HepG2 (cell line): ENCODE measurements around the gene TOB1. TPM values are rescaled to one million over a fixed set of nuclear protein-coding genes. Genes with fewer than 3 reads are reported as not detected.
A peak's percentile ranks its signal among the peaks of the same experiment; 100 is the strongest.

Experiments used
- BRF2 ChIP-seq: sonication (generic); formaldehyde crosslinking; IDR thresholded peaks from 2 replicates; pipeline ENCODE4 v1.8.1; 2022; ENCODE audit warnings: mild to moderate bottlenecking, missing genetic modification reagents
- CSRNP1 ChIP-seq: sonication (generic); formaldehyde crosslinking; IDR thresholded peaks from 2 replicates; pipeline ENCODE4 v1.8.1; 2023; ENCODE audit warnings: mild to moderate bottlenecking, missing genetic modification reagents
- CSRNP2 ChIP-seq: sonication (generic); formaldehyde crosslinking; conservative IDR thresholded peaks from 2 replicates; pipeline ENCODE4 v1.8.0; 2022; ENCODE audit warnings: low read depth, missing genetic modification reagents
- GABPB1 ChIP-seq: IDR thresholded peaks from 2 replicates; pipeline ENCODE4 v1.6.1; 2016; ENCODE audit warnings: mild to moderate bottlenecking, missing genetic modification reagents, moderate library complexity, missing compliant biosample characterization
- MLX ChIP-seq: IDR thresholded peaks from 2 replicates; pipeline ENCODE4 v1.6.1; 2016
- ZBTB20 ChIP-seq: sonication (generic); formaldehyde crosslinking; IDR thresholded peaks from 2 replicates; pipeline ENCODE4 v1.8.1; 2023; ENCODE audit warnings: missing genetic modification reagents, low read depth, mild to moderate bottlenecking, borderline replicate concordance
- ZBTB21 ChIP-seq: sonication (generic); formaldehyde crosslinking; IDR thresholded peaks from 2 replicates; pipeline ENCODE4 v1.4.0; 2020; ENCODE audit warnings: missing genetic modification reagents
- ZFP62 ChIP-seq: sonication (generic); formaldehyde crosslinking; IDR thresholded peaks from 2 replicates; pipeline ENCODE4 v1.4.0; 2020; ENCODE audit warnings: missing genetic modification reagents
- ZNF101 ChIP-seq: sonication (generic); formaldehyde crosslinking; IDR thresholded peaks from 2 replicates; pipeline ENCODE4 v1.4.0; 2020; ENCODE audit warnings: mild to moderate bottlenecking, low read depth, missing genetic modification reagents, borderline replicate concordance
- ZNF83 ChIP-seq: sonication (generic); formaldehyde crosslinking; IDR thresholded peaks from 2 replicates; pipeline ENCODE4 v1.4.0; 2020; ENCODE audit warnings: missing genetic modification reagents, mild to moderate bottlenecking, borderline replicate concordance
- polyA plus RNA-seq, 8 experiments: library from polyadenylated mRNA; depleted of rRNA in 3 of 8; stranded (reverse) in 7 of 8; unstranded in 1 of 8; fragments of >200 nt; fragmentation: Illumina TruSeq in 4 of 8; extraction: Trizol in 4 of 8; gene quantifications; 2 replicates each; pipeline versions ENCODE4 v1.2.1 to v1.2.3, GENCODE V29; 2011 to 2016; ENCODE audit warnings: low read depth in 4 of 8, missing spikeins in 1 of 8, mixed read lengths in 1 of 8; ENCODE audit not compliant: insufficient read depth in 1 of 8
- total RNA-seq, 5 experiments: library from RNA; depleted of rRNA; stranded (reverse); fragments of >200 nt; fragmentation: Illumina TruSeq; extraction: Trizol; gene quantifications; 2 replicates each; pipeline ENCODE4 v1.2.3, GENCODE V29; 2016; ENCODE audit warnings: low read depth in 1 of 5
- TF ChIP-seq, protein P1 (sequence below): sonication (generic); formaldehyde crosslinking; IDR thresholded peaks from 2 replicates; pipeline ENCODE4 v1.5.1; 2020; ENCODE audit warnings: missing genetic modification reagents, mild to moderate bottlenecking, borderline replicate concordance
- TF ChIP-seq, protein P2 (sequence below): sonication (generic); formaldehyde crosslinking; IDR thresholded peaks from 2 replicates; pipeline ENCODE4 v1.4.0; 2020; ENCODE audit warnings: missing genetic modification reagents, borderline replicate concordance

Gene TOB1
- total and polyA plus RNA-seq, 2 of the 13 experiments (the other 11 are each of a cell fraction or from before 2014, with no cell fraction given): 21.9 to 57.7 TPM

GRCh38 chr17:50909765-50910605 is 43.8 kb upstream of the TOB1 start (continued):
- TF ChIP-seq CSRNP2: no peak
- TF ChIP-seq CSRNP1 (CRISPR knock-in tag): 0 out of 2 replicates have a peak, but pooled peaks have one; percentile 21
- TF ChIP-seq ZBTB20 (CRISPR knock-in tag): peak; percentile 80; the same call in 1 of the 2 replicates
- 0 out of 2 replicates have a peak, but pooled peaks have one; percentile 77 for TF ChIP-seq ZNF101 (CRISPR knock-in tag)
- TF ChIP-seq, protein P1, sequence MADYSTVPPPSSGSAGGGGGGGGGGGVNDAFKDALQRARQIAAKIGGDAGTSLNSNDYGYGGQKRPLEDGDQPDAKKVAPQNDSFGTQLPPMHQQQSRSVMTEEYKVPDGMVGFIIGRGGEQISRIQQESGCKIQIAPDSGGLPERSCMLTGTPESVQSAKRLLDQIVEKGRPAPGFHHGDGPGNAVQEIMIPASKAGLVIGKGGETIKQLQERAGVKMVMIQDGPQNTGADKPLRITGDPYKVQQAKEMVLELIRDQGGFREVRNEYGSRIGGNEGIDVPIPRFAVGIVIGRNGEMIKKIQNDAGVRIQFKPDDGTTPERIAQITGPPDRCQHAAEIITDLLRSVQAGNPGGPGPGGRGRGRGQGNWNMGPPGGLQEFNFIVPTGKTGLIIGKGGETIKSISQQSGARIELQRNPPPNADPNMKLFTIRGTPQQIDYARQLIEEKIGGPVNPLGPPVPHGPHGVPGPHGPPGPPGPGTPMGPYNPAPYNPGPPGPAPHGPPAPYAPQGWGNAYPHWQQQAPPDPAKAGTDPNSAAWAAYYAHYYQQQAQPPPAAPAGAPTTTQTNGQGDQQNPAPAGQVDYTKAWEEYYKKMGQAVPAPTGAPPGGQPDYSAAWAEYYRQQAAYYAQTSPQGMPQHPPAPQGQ (CRISPR knock-in tag): no peak; the same call in 1 of the 2 replicates
- peak; percentile 99 for TF ChIP-seq MLX (CRISPR knock-in tag)
- TF ChIP-seq, protein P2, sequence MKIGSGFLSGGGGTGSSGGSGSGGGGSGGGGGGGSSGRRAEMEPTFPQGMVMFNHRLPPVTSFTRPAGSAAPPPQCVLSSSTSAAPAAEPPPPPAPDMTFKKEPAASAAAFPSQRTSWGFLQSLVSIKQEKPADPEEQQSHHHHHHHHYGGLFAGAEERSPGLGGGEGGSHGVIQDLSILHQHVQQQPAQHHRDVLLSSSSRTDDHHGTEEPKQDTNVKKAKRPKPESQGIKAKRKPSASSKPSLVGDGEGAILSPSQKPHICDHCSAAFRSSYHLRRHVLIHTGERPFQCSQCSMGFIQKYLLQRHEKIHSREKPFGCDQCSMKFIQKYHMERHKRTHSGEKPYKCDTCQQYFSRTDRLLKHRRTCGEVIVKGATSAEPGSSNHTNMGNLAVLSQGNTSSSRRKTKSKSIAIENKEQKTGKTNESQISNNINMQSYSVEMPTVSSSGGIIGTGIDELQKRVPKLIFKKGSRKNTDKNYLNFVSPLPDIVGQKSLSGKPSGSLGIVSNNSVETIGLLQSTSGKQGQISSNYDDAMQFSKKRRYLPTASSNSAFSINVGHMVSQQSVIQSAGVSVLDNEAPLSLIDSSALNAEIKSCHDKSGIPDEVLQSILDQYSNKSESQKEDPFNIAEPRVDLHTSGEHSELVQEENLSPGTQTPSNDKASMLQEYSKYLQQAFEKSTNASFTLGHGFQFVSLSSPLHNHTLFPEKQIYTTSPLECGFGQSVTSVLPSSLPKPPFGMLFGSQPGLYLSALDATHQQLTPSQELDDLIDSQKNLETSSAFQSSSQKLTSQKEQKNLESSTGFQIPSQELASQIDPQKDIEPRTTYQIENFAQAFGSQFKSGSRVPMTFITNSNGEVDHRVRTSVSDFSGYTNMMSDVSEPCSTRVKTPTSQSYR (CRISPR knock-in tag): no peak
- peak; percentile 42; the same call in 1 of the 2 replicates for TF ChIP-seq GABPB1 (CRISPR knock-in tag)
- TF ChIP-seq BRF2: no peak
- 0 out of 2 replicates have a peak, but pooled peaks have one; percentile 23 for TF ChIP-seq ZNF83
- TF ChIP-seq ZFP62: no peak
- TF ChIP-seq ZBTB21 (CRISPR knock-in tag): no peak
